ENCODE results near the gene ZMYM2.
"Not testable (repeated sequence)": the region's sequence is repeated elsewhere in the genome, so short reads cannot be mapped to it uniquely, and the experiment has no call there.

ZMYM2 gene

GRCh38 chr13:20024702-20025101, 66.2 kb downstream of the ZMYM2 start:
- H3K36me3 ChIP-seq (ENCODE audit: insufficient read depth, low read length), result peaks cover 34% of the 10 kb centered on the region
- H3K4me1 ChIP-seq (ENCODE audit: control insufficient read depth, insufficient read depth, low read length), result no peaks in the 10 kb centered on the region
- no peaks in the 10 kb centered on the region for H3K27me3 ChIP-seq (ENCODE audit: control insufficient read depth, insufficient read depth, low read length)
- H3K9me3 ChIP-seq (replicated peaks; ENCODE audit: low read length), result no peaks in the 10 kb centered on the region
- no peak overlapping the region for H3K4me2 ChIP-seq (ENCODE audit: low read length)
- H3K9ac ChIP-seq (ENCODE audit: low read depth, low read length), result no peak overlapping the region
- no peak overlapping the region for H3K4me3 ChIP-seq (ENCODE audit: low read length)

- no peaks in the 10 kb centered on the region for H3K9me3 ChIP-seq (replicated peaks; ENCODE audit: low read length)
- H3K4me2 ChIP-seq (ENCODE audit: low read length), result no peak overlapping the region
- no peaks in the 10 kb centered on the region for H3K27me3 ChIP-seq (ENCODE audit: control insufficient read depth, insufficient read depth, low read length)
- no peak overlapping the region for H3K4me3 ChIP-seq (ENCODE audit: low read length)
- H3K4me1 ChIP-seq (ENCODE audit: control insufficient read depth, insufficient read depth, low read length), result no peaks in the 10 kb centered on the region
- no peak overlapping the region for H3K9ac ChIP-seq (ENCODE audit: low read depth, low read length)
- peaks cover 40% of the 10 kb centered on the region for H3K36me3 ChIP-seq (ENCODE audit: insufficient read depth, low read length)
Measured at GRCh38 chr13:20028953-20029352, 70.4 kb downstream of the ZMYM2 start.

GRCh38 chr13:20033486-20033885, 75.0 kb downstream of the ZMYM2 start:
- Histone ChIP-seq H3K9me3 (replicated peaks; ENCODE audit: low read length) (no peaks in the 10 kb centered on the region), H3K27me3 (ENCODE audit: control insufficient read depth, insufficient read depth, low read length) (no peaks in the 10 kb centered on the region), H3K4me3 (ENCODE audit: low read length) (no peak overlapping the region), H3K36me3 (ENCODE audit: insufficient read depth, low read length) (peaks cover 50% of the 10 kb centered on the region), H3K9ac (ENCODE audit: low read depth, low read length) (no peak overlapping the region), H3K4me1 (ENCODE audit: control insufficient read depth, insufficient read depth, low read length) (no peaks in the 10 kb centered on the region), H3K4me2 (ENCODE audit: low read length) (no peak overlapping the region)

GRCh38 chr13:20035130-20035529, 76.6 kb downstream of the ZMYM2 start:
- H3K9ac ChIP-seq (ENCODE audit: low read depth, low read length), result no peak overlapping the region
- no peaks in the 10 kb centered on the region for H3K4me1 ChIP-seq (ENCODE audit: control insufficient read depth, insufficient read depth, low read length)
- H3K27me3 ChIP-seq (ENCODE audit: control insufficient read depth, insufficient read depth, low read length), result no peaks in the 10 kb centered on the region
- no peak overlapping the region for H3K4me3 ChIP-seq (ENCODE audit: low read length)
- no peaks in the 10 kb centered on the region for H3K9me3 ChIP-seq (replicated peaks; ENCODE audit: low read length)
- H3K4me2 ChIP-seq (ENCODE audit: low read length), result no peak overlapping the region
- H3K36me3 ChIP-seq (ENCODE audit: insufficient read depth, low read length), result peaks cover 54% of the 10 kb centered on the region

- H3K36me3 ChIP-seq (ENCODE audit: insufficient read depth, low read length), result peaks cover 57% of the 10 kb centered on the region
- no peaks in the 10 kb centered on the region for H3K4me1 ChIP-seq (ENCODE audit: control insufficient read depth, insufficient read depth, low read length)
- no peaks in the 10 kb centered on the region for H3K9me3 ChIP-seq (replicated peaks; ENCODE audit: low read length)
- H3K9ac ChIP-seq (ENCODE audit: low read depth, low read length), result no peak overlapping the region
- H3K4me3 ChIP-seq (ENCODE audit: low read length), result no peak overlapping the region
- no peak overlapping the region for H3K4me2 ChIP-seq (ENCODE audit: low read length)
- H3K27me3 ChIP-seq (ENCODE audit: control insufficient read depth, insufficient read depth, low read length), result no peaks in the 10 kb centered on the region
Measured at GRCh38 chr13:20037908-20038307, 79.4 kb downstream of the ZMYM2 start.

GRCh38 chr13:20042603-20043002, 84.1 kb downstream of the ZMYM2 start:
- H3K9ac ChIP-seq (ENCODE audit: low read depth, low read length); H3K4me3 ChIP-seq (ENCODE audit: low read length); H3K9me3 ChIP-seq (replicated peaks; ENCODE audit: low read length); H3K27me3 ChIP-seq (ENCODE audit: control insufficient read depth, insufficient read depth, low read length); H3K4me1 ChIP-seq (ENCODE audit: control insufficient read depth, insufficient read depth, low read length); H3K4me2 ChIP-seq (ENCODE audit: low read length): not testable (repeated sequence)
- peaks cover 37% of the 10 kb centered on the region for H3K36me3 ChIP-seq (ENCODE audit: insufficient read depth, low read length)

GRCh38 chr13:20043207-20043925, 84.8 kb downstream of the ZMYM2 start:
- Histone ChIP-seq H3K27me3 (ENCODE audit: control insufficient read depth, insufficient read depth, low read length) (no peaks in the 10 kb centered on the region), H3K9ac (ENCODE audit: low read depth, low read length) (no peak overlapping the region), H3K4me3 (ENCODE audit: low read length) (no peak overlapping the region), H3K4me2 (ENCODE audit: low read length) (no peak overlapping the region), H3K9me3 (replicated peaks; ENCODE audit: low read length) (no peaks in the 10 kb centered on the region), H3K36me3 (ENCODE audit: insufficient read depth, low read length) (peaks cover 29% of the 10 kb centered on the region), H3K4me1 (ENCODE audit: control insufficient read depth, insufficient read depth, low read length) (no peaks in the 10 kb centered on the region)

GRCh38 chr13:20044086-20044485, 85.6 kb downstream of the ZMYM2 start:
- Histone ChIP-seq H3K4me2 (ENCODE audit: low read length) (no peak overlapping the region), H3K36me3 (ENCODE audit: insufficient read depth, low read length) (peaks cover 27% of the 10 kb centered on the region), H3K4me1 (ENCODE audit: control insufficient read depth, insufficient read depth, low read length) (no peaks in the 10 kb centered on the region), H3K9ac (ENCODE audit: low read depth, low read length) (no peak overlapping the region), H3K4me3 (ENCODE audit: low read length) (no peak overlapping the region), H3K9me3 (replicated peaks; ENCODE audit: low read length) (no peaks in the 10 kb centered on the region), H3K27me3 (ENCODE audit: control insufficient read depth, insufficient read depth, low read length) (no peaks in the 10 kb centered on the region)

- no peak overlapping the region for H3K4me3 ChIP-seq (ENCODE audit: low read length)
- H3K9ac ChIP-seq (ENCODE audit: low read depth, low read length), result no peak overlapping the region
- H3K36me3 ChIP-seq (ENCODE audit: insufficient read depth, low read length), result peaks cover 19% of the 10 kb centered on the region
- H3K9me3 ChIP-seq (replicated peaks; ENCODE audit: low read length), result no peaks in the 10 kb centered on the region
- no peaks in the 10 kb centered on the region for H3K4me1 ChIP-seq (ENCODE audit: control insufficient read depth, insufficient read depth, low read length)
- H3K27me3 ChIP-seq (ENCODE audit: control insufficient read depth, insufficient read depth, low read length), result no peaks in the 10 kb centered on the region
- H3K4me2 ChIP-seq (ENCODE audit: low read length), result no peak overlapping the region
Measured at GRCh38 chr13:20045950-20046548, 87.5 kb downstream of the ZMYM2 start.

- Histone ChIP-seq H3K4me1 (ENCODE audit: control insufficient read depth, insufficient read depth, low read length) (no peaks in the 10 kb centered on the region), H3K4me2 (ENCODE audit: low read length) (no peak overlapping the region), H3K36me3 (ENCODE audit: insufficient read depth, low read length) (peaks cover 21% of the 10 kb centered on the region)
Measured at GRCh38 chr13:20049558-20050473, 91.3 kb downstream of the ZMYM2 start.

GRCh38 chr13:20051366-20051765, 92.8 kb downstream of the ZMYM2 start:
- peaks cover 35% of the 10 kb centered on the region for H3K36me3 ChIP-seq (ENCODE audit: insufficient read depth, low read length)
- no peak overlapping the region for H3K4me2 ChIP-seq (ENCODE audit: low read length)
- no peak overlapping the region for H3K4me3 ChIP-seq (ENCODE audit: low read length)
- H3K4me1 ChIP-seq (ENCODE audit: control insufficient read depth, insufficient read depth, low read length), result no peaks in the 10 kb centered on the region
- no peaks in the 10 kb centered on the region for H3K27me3 ChIP-seq (ENCODE audit: control insufficient read depth, insufficient read depth, low read length)
- no peak overlapping the region for H3K9ac ChIP-seq (ENCODE audit: low read depth, low read length)
- H3K9me3 ChIP-seq (replicated peaks; ENCODE audit: low read length), result no peaks in the 10 kb centered on the region

More at GRCh38 chr13:20049558-20050473, 91.3 kb downstream of the ZMYM2 start:
- Histone ChIP-seq H3K27me3 (ENCODE audit: control insufficient read depth, insufficient read depth, low read length) (no peaks in the 10 kb centered on the region), H3K4me3 (ENCODE audit: low read length) (no peak overlapping the region), H3K9ac (ENCODE audit: low read depth, low read length) (no peak overlapping the region), H3K9me3 (replicated peaks; ENCODE audit: low read length) (no peaks in the 10 kb centered on the region)

All from skeletal muscle satellite cell (primary cell).